DMS53 (cell line): ENCODE measurements around the gene CDSN.

Source experiments
- DNase-seq: peaks from one replicate; lab custom pipeline; 2025; lab: John Stamatoyannopoulos, UW

The CDSN gene

GRCh38 chr6:31116661-31117385 is 3.4 kb downstream of the CDSN start:
- DNase-seq, result peak; percentile 45

GRCh38 chr6:31115941-31116560 is 4.2 kb downstream of the CDSN start:
- no peak for DNase-seq

GRCh38 chr6:31114970-31115849 is 5.0 kb downstream of the CDSN start:
- peak; percentile 19 for DNase-seq

- peak; percentile 60 for DNase-seq
These were observed 5.7 kb downstream of the CDSN start, which contains the start of gene PSORS1C1 for GRCh38 chr6:31114541-31114878. Gene PSORS1C1, plus strand, starts transcription at chr6:31114800. Its CDS starts 14,833 bp downstream, at chr6:31129633.

GRCh38 chr6:31113861-31114540 is 6.2 kb downstream of the CDSN start:
- DNase-seq, result no peak

GRCh38 chr6:31112478-31112877 is 7.8 kb downstream of the CDSN start, which contains the start of gene C6orf15:
Gene C6orf15, minus strand, starts transcription at chr6:31112575. Its CDS starts 20 bp downstream, at chr6:31112555.
- DNase-seq, result no peak

- no peak for DNase-seq
These were observed 8.5 kb downstream of the CDSN start for GRCh38 chr6:31111712-31112111.

GRCh38 chr6:31110825-31111582 is 9.2 kb downstream of the CDSN start:
- no peak for DNase-seq

- no peak for DNase-seq
These were observed 13.2 kb downstream of the CDSN start for GRCh38 chr6:31107052-31107451.

- no peak for DNase-seq
These were observed 17.1 kb downstream of the CDSN start for GRCh38 chr6:31103136-31103535.

- DNase-seq, result no peak
These were observed 21.8 kb downstream of the CDSN start for GRCh38 chr6:31098449-31098938.

GRCh38 chr6:31096656-31097055 is 23.6 kb downstream of the CDSN start:
- DNase-seq, result no peak

GRCh38 chr6:31096215-31096614 is 24.0 kb downstream of the CDSN start:
- DNase-seq, result no peak

- no peak for DNase-seq
These were observed 25.8 kb downstream of the CDSN start for GRCh38 chr6:31094389-31094881.

GRCh38 chr6:31092769-31093505 is 27.3 kb downstream of the CDSN start:
- peak; percentile 38 for DNase-seq

GRCh38 chr6:31092238-31092637 is 28.0 kb downstream of the CDSN start:
- DNase-seq, result no peak

- DNase-seq, result no peak
These were observed 28.6 kb downstream of the CDSN start for GRCh38 chr6:31091680-31092079.

- no peak for DNase-seq
These were observed 29.3 kb downstream of the CDSN start for GRCh38 chr6:31090973-31091364.

GRCh38 chr6:31090275-31090972 is 29.8 kb downstream of the CDSN start:
- DNase-seq, result no peak
